ENCODE results near the gene FOXN3.
"Not testable (repeated sequence)": the region's sequence is repeated elsewhere in the genome, so short reads cannot be mapped to it uniquely, and the experiment has no call there.

FOXN3 gene

DNA sequence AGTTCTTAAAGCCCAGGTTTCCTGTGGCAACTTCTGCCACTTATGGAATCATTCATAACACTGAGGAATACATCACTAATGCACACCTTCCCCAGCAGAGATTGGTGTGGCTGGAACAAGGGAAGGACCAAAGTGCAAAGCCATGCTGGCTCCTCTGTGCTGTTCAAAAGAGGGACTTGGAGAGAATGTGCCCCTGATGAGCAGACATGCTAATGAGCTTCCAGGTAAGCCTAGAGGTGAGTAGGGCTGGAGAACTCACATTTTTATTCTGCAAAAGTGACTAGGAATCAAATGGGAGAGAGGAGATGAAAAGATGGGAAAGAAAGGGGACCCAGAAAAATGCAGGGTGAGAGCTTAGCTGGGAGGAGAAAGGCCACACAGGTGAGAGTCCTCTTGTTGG is 302.9 kb downstream of the FOXN3 start:
- no peak for DNase-seq

DNA sequence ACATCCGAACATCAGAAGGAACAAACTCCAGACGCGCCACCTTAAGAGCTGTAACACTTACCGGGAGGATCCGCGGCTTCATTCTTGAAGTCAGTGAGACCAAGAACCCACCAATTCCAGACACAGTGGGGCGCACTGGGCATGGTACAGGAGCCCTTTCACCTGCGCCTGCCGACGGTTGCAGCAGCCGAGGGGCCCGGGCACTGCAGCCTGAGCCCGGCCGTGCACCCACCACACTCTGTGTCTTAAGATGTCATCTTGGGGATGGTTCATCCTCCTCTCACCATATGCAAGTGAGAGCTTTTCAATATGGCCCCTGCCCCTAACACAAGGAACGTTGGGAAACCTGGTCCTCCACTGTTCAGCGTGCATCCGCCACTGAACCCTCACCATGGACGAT is 304.3 kb downstream of the FOXN3 start:
- no peak for DNase-seq

DNA sequence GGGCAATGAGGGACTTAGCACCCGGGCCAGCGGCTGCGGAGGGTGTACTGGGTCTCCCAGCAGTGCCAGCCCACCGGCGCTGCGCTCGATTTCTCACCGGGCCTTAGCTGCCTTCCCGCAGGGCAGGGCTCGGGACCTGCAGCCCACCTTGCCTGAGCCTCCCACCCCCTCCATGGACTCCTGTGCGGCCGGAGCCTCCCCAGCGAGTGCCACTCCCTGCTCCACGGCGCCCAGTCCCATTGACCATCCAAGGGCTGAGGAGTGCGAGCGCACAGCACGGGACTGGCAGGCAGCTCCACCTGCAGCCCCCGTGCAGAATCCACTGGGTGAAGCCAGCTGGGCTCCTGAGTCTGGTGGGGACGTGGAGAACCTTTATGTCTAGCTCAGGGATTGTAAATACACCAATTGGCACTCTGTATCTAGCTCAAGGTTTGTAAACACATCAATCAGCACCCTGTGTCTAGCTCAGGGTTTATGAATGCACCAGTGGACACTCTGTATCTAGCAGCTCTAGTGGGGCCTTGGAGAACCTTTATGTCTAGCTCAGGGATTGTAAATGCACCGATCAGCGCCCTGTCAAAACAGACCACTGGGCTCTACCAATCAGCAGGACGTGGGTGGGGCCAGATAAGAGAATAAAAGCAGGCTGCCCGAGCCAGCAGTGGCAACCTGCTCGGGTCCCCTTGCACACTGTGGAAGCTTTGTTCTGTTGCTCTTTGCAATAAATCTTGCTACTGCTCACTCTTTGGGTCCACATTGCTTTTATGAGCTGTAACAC is 305.1 kb downstream of the FOXN3 start:
- DNase-seq: not testable (repeated sequence)

DNA sequence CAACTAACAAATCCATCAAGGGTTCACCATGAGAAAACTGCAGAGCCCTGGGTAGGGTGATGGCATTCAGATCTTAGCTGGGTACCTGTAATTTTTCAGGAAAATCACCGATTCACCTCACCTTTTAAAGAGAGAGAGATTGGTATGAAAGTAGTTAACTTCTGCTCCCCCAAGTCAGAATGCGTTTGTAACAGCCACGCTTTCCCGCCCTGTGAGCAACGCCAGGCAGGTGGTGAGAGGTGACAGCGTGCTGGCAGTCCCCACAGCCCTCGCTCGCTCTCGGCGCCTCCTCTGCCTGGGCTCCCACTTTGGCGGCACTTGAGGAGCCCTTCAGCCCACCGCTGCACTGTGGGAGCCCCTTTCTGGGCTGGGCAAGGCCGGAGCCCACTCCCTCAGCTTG is 305.8 kb downstream of the FOXN3 start:
- not testable (repeated sequence) for DNase-seq

DNA sequence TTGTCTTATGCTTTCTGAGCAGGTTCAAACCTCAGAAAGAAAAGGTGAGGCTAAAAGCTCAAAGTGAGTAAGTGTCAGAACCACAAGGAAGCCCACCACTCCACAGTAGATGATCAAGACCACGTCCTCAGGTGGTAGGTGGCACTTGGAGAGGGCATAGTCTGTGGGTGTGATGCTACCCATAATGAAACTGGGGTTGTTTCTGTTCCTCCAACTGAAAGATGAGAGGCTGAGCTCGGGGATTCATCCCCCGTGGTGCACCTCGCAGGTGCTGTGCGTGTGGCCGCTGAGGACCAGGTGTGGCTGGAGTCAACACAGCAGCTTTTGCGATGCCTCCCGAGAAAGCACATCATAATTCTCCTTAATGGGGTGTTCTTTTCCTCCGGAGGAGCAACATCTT is 306.9 kb downstream of the FOXN3 start:
- DNase-seq: no peak

DNA sequence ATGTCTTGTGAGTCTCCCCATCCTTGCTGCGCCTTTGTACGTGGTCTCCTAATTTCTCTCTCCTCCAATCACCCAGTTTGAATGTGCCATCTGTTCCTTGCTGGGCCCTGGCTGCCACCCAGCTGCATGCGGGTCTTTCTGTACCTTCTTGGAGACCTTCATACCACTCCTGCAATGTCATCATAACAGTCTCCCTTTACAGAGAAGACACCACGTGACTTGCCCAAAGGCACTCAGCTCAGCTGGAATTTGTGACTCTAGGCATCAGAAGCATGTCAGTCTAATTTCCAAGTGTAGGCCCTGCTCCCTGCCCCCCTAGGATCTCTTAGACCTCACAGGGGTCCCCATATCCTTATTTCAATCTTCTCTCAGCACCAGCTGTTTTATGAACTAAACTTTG is 308.4 kb downstream of the FOXN3 start:
- DNase-seq: no peak

DNA sequence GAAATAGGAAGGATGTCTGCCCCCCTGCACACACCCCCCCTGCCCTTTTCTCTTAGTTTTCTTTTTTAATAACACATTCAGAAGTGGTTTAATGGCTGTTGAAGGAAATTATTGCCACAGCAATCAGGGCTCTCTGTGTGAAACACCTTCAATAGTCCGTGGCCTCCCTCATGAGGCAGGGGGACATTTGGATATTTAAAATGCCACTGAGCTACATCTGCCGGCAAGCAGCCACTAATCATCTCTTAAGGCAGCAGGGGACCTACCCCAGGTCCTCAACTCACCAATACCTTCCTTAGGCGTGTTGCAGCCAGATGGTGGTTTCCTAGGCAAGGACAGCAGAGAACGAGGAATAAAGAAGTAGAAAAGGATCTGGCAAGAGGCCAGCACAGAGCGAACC is 309.4 kb downstream of the FOXN3 start:
- DNase-seq: no peak
